ENCODE measurements around the gene CEP350. TPM values are rescaled to one million over a fixed set of nuclear protein-coding genes. Genes with fewer than 3 reads are reported as not detected.
"Not testable (repeated sequence)": the region's sequence is repeated elsewhere in the genome, so short reads cannot be mapped to it uniquely, and the experiment has no call there.

CEP350 gene
- total RNA-seq, 1 donor from 2014 or later, result 44.6 TPM

GRCh38 chr1:179955287-179955680, 674 bp downstream of the CEP350 start:
- Mint-ChIP-seq H3K9me3 (no peaks in the 10 kb centered on the region), H3K27me3 (ENCODE audit: insufficient read depth) (no peaks in the 10 kb centered on the region), H3K27ac (peak overlapping the region; percentile 81), H3K4me1 (ENCODE audit: low read depth) (peaks cover 50% of the 10 kb centered on the region), H3K36me3 (ENCODE audit: low read depth) (no peaks in the 10 kb centered on the region), H3K4me3 (peak overlapping the region; percentile 94)
- intact Hi-C loops (cut with micrococcal nuclease), result loop anchor here (2.0 to 10.0 kb wide), 6 partner anchors 36 to 1230 kb away; partner anchors contain the start of genes ACBD6, AXDND1 and RALGPS2
- DNase-seq (ENCODE audit: low spot score), result no peak

- Mint-ChIP-seq H3K9me3 (no peaks in the 10 kb centered on the region), H3K4me1 (ENCODE audit: low read depth) (peaks cover 50% of the 10 kb centered on the region), H3K4me3 (peak overlapping the region; percentile 94), H3K27ac (peak overlapping the region; percentile 81), H3K27me3 (ENCODE audit: insufficient read depth) (no peaks in the 10 kb centered on the region), H3K36me3 (ENCODE audit: low read depth) (no peaks in the 10 kb centered on the region)
- DNase-seq (ENCODE audit: low spot score), result no peak
- intact Hi-C loops (cut with micrococcal nuclease), result loop anchor here (2.0 to 10.0 kb wide), 6 partner anchors 37 to 1231 kb away; partner anchors contain the start of genes ACBD6, AXDND1 and RALGPS2
These were observed 1.1 kb downstream of the CEP350 start for GRCh38 chr1:179955731-179956130.

GRCh38 chr1:179958359-179958758, 3.7 kb downstream of the CEP350 start:
- peaks cover 11% of the 10 kb centered on the region for H3K36me3 Mint-ChIP-seq (ENCODE audit: low read depth)
- H3K4me1 Mint-ChIP-seq (ENCODE audit: low read depth), result peaks cover 39% of the 10 kb centered on the region
- H3K27ac Mint-ChIP-seq, result no peak overlapping the region
- H3K4me3 Mint-ChIP-seq, result no peak overlapping the region
- H3K9me3 Mint-ChIP-seq, result no peaks in the 10 kb centered on the region
- no peak for DNase-seq (ENCODE audit: low spot score)
- intact Hi-C loops (cut with micrococcal nuclease), result loop anchor here (10.0 kb wide), 4 partner anchors 546 to 1234 kb away; partner anchors contain the start of genes ACBD6, AXDND1 and RALGPS2
- H3K27me3 Mint-ChIP-seq (ENCODE audit: insufficient read depth), result no peaks in the 10 kb centered on the region

DNA sequence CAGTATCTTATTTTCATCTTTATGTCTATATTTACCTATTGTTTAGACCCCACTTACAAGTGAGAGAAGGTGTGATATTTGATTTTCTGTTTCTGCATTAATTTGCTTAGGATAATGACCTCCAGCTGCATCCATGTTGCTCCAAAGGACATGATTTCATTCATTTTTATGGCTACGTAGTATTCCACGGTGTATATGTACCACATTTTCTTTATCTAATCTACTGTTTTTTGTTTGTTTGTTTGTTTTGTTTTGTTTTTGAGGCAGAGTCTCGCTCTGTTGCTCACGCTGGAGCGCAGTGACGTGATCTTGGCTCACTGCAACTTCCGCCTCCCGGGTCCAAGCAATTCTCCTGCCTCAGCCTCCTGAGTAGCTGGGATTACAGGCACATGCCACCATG, 7.6 kb downstream of the CEP350 start:
- H3K27me3 Mint-ChIP-seq (ENCODE audit: insufficient read depth); H3K27ac Mint-ChIP-seq; DNase-seq (ENCODE audit: low spot score); H3K4me3 Mint-ChIP-seq; H3K9me3 Mint-ChIP-seq; intact Hi-C loops (cut with micrococcal nuclease): not testable (repeated sequence)
- Mint-ChIP-seq H3K4me1 (ENCODE audit: low read depth) (peaks cover 31% of the 10 kb centered on the region), H3K36me3 (ENCODE audit: low read depth) (peaks cover 14% of the 10 kb centered on the region)

DNA sequence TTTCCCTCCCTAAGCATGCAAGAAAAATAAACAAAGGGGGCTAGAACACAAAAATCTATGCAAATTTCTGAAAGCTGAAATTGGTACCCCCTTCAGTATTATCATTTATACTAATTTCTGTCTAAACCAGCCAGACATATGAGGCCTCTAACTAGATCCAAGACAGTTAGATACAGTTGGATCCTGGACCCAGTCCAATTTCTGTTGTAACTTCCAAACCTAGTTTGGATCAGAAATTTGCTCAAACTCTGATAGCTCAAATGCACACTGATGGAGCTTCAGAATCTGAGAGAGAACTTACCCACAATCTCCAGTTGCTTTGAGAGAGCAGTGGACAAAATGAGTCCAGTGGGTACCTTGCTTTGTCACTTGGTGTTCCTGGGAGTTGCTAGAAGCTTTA, 11.9 kb downstream of the CEP350 start:
- no peak overlapping the region for H3K4me3 Mint-ChIP-seq
- H3K4me1 Mint-ChIP-seq (ENCODE audit: low read depth), result peaks cover 44% of the 10 kb centered on the region
- no peaks in the 10 kb centered on the region for H3K27me3 Mint-ChIP-seq (ENCODE audit: insufficient read depth)
- peaks cover 20% of the 10 kb centered on the region for H3K36me3 Mint-ChIP-seq (ENCODE audit: low read depth)
- H3K9me3 Mint-ChIP-seq, result peaks cover 6% of the 10 kb centered on the region
- intact Hi-C loops (cut with micrococcal nuclease), result no loop called here
- H3K27ac Mint-ChIP-seq, result no peak overlapping the region
- no peak for DNase-seq (ENCODE audit: low spot score)

- Mint-ChIP-seq H3K27me3 (ENCODE audit: insufficient read depth) (no peaks in the 10 kb centered on the region), H3K36me3 (ENCODE audit: low read depth) (peaks cover 14% of the 10 kb centered on the region), H3K27ac (no peak overlapping the region), H3K4me1 (ENCODE audit: low read depth) (peaks cover 48% of the 10 kb centered on the region), H3K9me3 (peaks cover 6% of the 10 kb centered on the region), H3K4me3 (no peak overlapping the region)
- intact Hi-C loops (cut with micrococcal nuclease), result no loop called here
- DNase-seq (ENCODE audit: low spot score), result no peak
These were observed 13.8 kb downstream of the CEP350 start for GRCh38 chr1:179968284-179968993.

GRCh38 chr1:179968994-179969919, 14.6 kb downstream of the CEP350 start:
- Mint-ChIP-seq H3K4me3 (no peak overlapping the region), H3K27ac (no peak overlapping the region), H3K27me3 (ENCODE audit: insufficient read depth) (no peaks in the 10 kb centered on the region), H3K4me1 (ENCODE audit: low read depth) (peaks cover 45% of the 10 kb centered on the region), H3K36me3 (ENCODE audit: low read depth) (peaks cover 14% of the 10 kb centered on the region), H3K9me3 (peaks cover under 1% of the 10 kb centered on the region)
- intact Hi-C loops (cut with micrococcal nuclease), result no loop called here
- DNase-seq (ENCODE audit: low spot score), result no peak

GRCh38 chr1:179969962-179970361, 15.4 kb downstream of the CEP350 start:
- Mint-ChIP-seq H3K27me3 (ENCODE audit: insufficient read depth) (no peaks in the 10 kb centered on the region), H3K27ac (no peak overlapping the region), H3K36me3 (ENCODE audit: low read depth) (peaks cover 14% of the 10 kb centered on the region), H3K4me3 (no peak overlapping the region), H3K4me1 (ENCODE audit: low read depth) (peaks cover 38% of the 10 kb centered on the region), H3K9me3 (no peaks in the 10 kb centered on the region)
- intact Hi-C loops (cut with micrococcal nuclease), result no loop called here
- DNase-seq (ENCODE audit: low spot score), result no peak

- H3K4me1 Mint-ChIP-seq (ENCODE audit: low read depth), result peaks cover 35% of the 10 kb centered on the region
- no peaks in the 10 kb centered on the region for H3K9me3 Mint-ChIP-seq
- no peak overlapping the region for H3K27ac Mint-ChIP-seq
- intact Hi-C loops (cut with micrococcal nuclease), result no loop called here
- no peak for DNase-seq (ENCODE audit: low spot score)
- H3K4me3 Mint-ChIP-seq, result no peak overlapping the region
- no peaks in the 10 kb centered on the region for H3K27me3 Mint-ChIP-seq (ENCODE audit: insufficient read depth)
- H3K36me3 Mint-ChIP-seq (ENCODE audit: low read depth), result peaks cover 15% of the 10 kb centered on the region
These were observed 17.2 kb downstream of the CEP350 start for GRCh38 chr1:179971563-179972496.

GRCh38 chr1:179973198-179974110, 18.8 kb downstream of the CEP350 start:
- Mint-ChIP-seq H3K4me1 (ENCODE audit: low read depth) (peaks cover 35% of the 10 kb centered on the region), H3K4me3 (no peak overlapping the region), H3K27me3 (ENCODE audit: insufficient read depth) (no peaks in the 10 kb centered on the region), H3K27ac (no peak overlapping the region), H3K9me3 (no peaks in the 10 kb centered on the region), H3K36me3 (ENCODE audit: low read depth) (peaks cover 16% of the 10 kb centered on the region)
- intact Hi-C loops (cut with micrococcal nuclease), result no loop called here
- no peak for DNase-seq (ENCODE audit: low spot score)

- Mint-ChIP-seq H3K9me3 (peaks cover 6% of the 10 kb centered on the region), H3K27ac (no peak overlapping the region), H3K27me3 (ENCODE audit: insufficient read depth) (no peaks in the 10 kb centered on the region), H3K4me1 (ENCODE audit: low read depth) (peaks cover 18% of the 10 kb centered on the region), H3K36me3 (ENCODE audit: low read depth) (peaks cover 6% of the 10 kb centered on the region), H3K4me3 (no peak overlapping the region)
- intact Hi-C loops (cut with micrococcal nuclease), result no loop called here
- DNase-seq (ENCODE audit: low spot score), result no peak
These were observed 22.5 kb downstream of the CEP350 start for GRCh38 chr1:179976970-179977651.

All from activated T-helper 1 cell treated with anti-CD3 and anti-CD28 coated beads, Interleukin-12 subunit alpha, Interleukin-12 subunit beta, Interleukin-2, Interleukin-4 antibody, amounts not matched to agents 30 ng/mL and 10 ng/mL and 1 ng/mL, durations not matched to agents 14 hours and 24 hours and 36 hours (primary cell).